SK-N-SH (cell line): ENCODE data around the gene GCH1. TPM values are rescaled to one million over a fixed set of nuclear protein-coding genes. Genes with fewer than 3 reads are reported as not detected.

Experiments used
- CTCF ChIA-PET: fragments of 300-600, 350-600 bp; formaldehyde crosslinking; extraction: SDS; loops from one replicate; lab custom pipeline; 2021; lab: Yijun Ruan, JAX
- POLR2A ChIA-PET: fragments of 350-600 bp; sonication (Branson Sonifier 250); formaldehyde crosslinking; extraction: SDS; loops from one replicate; lab custom pipeline; 2020; ENCODE audit warnings: antibody characterized with exemption, inconsistent platforms; lab: Yijun Ruan, JAX
- DNase-seq: peaks from one replicate; pipeline ENCODE4 v3.0.0; 2012
- H2AFZ ChIP-seq: fragments of 200-600 bp; sonication (generic); 2 replicates; pipeline ENCODE4 v1.8.1; 2016; ENCODE audit warnings: antibody characterized with exemption, mild to moderate bottlenecking, low read depth
- H3F3A ChIP-seq: fragments of 200-600 bp; sonication (generic); replicated peaks from 2 replicates; pipeline ENCODE3; 2016; ENCODE audit warnings: antibody characterized with exemption, mild to moderate bottlenecking; ENCODE audit not compliant: insufficient read depth
- H3K27ac ChIP-seq, 2 experiments: fragments of 200-500 bp in 1 of 2; fragments of 200-600 bp in 1 of 2; sonication (Bioruptor generic) in 1 of 2; sonication (generic), shearing (Covaris generic) in 1 of 2; 2 replicates each; pipeline versions ENCODE4 v1.5.1 to v1.6.1; 2014 to 2016; ENCODE audit warnings: low read depth in 2 of 2, inconsistent platforms in 1 of 2, low read length in 1 of 2, mild to moderate bottlenecking in 1 of 2, mixed read lengths in 1 of 2
- H3K27me3 ChIP-seq: fragments of 200-600 bp; sonication (generic), shearing (Covaris generic); 2 replicates; pipeline ENCODE4 v1.6.1; 2016; ENCODE audit warnings: mixed run types; ENCODE audit not compliant: insufficient read depth
- H3K36me3 ChIP-seq, 2 experiments: fragments of 200-500 bp in 1 of 2; fragments of 200-600 bp in 1 of 2; sonication (Bioruptor generic) in 1 of 2; sonication (generic) in 1 of 2; replicated peaks in 1 of 2; 2 replicates each; pipeline versions ENCODE3 to v1.5.1; 2014 to 2016; ENCODE audit warnings: low read length in 1 of 2, mild to moderate bottlenecking in 1 of 2; ENCODE audit not compliant: insufficient read depth in 2 of 2, control insufficient read depth in 1 of 2
- H3K4me1 ChIP-seq, 2 experiments: fragments of 200-500 bp in 1 of 2; fragments of 200-600 bp in 1 of 2; sonication (Bioruptor generic) in 1 of 2; sonication (generic), shearing (Covaris generic) in 1 of 2; 2 replicates each; pipeline versions ENCODE4 v1.5.1 to v1.6.1; 2014 to 2016; ENCODE audit warnings: low read depth in 1 of 2, low read length in 1 of 2, mixed run types in 1 of 2; ENCODE audit not compliant: insufficient read depth in 2 of 2, control insufficient read depth in 1 of 2
- H3K4me2 ChIP-seq: fragments of 200-600 bp; sonication (generic), shearing (Covaris generic); 2 replicates; pipeline ENCODE4 v1.6.1; 2017; ENCODE audit warnings: mixed run types
- H3K4me3 ChIP-seq, 2 experiments: fragments of 200-500 bp in 1 of 2; fragments of 200-600 bp in 1 of 2; sonication (Bioruptor generic) in 1 of 2; sonication (generic), shearing (Covaris generic) in 1 of 2; 2 replicates each; pipeline versions ENCODE4 v1.5.1 to v1.8.1; 2014 to 2016; ENCODE audit warnings: low read depth in 2 of 2, inconsistent platforms in 1 of 2, low read length in 1 of 2, mild to moderate bottlenecking in 1 of 2, mixed read lengths in 1 of 2, moderate library complexity in 1 of 2
- H3K79me2 ChIP-seq: fragments of 200-600 bp; sonication (generic); 2 replicates; pipeline ENCODE4 v1.8.1; 2017; ENCODE audit warnings: mild to moderate bottlenecking; ENCODE audit not compliant: insufficient read depth
- H3K9ac ChIP-seq: fragments of 200-600 bp; sonication (generic); 2 replicates; pipeline ENCODE4 v1.6.1; 2017; ENCODE audit warnings: mixed run types
- H3K9me2 ChIP-seq: fragments of 200-600 bp; sonication (generic); 2 replicates; pipeline ENCODE4 v1.6.1; 2017; ENCODE audit warnings: mixed run types
- H3K9me3 ChIP-seq: fragments of 200-600 bp; sonication (generic); 2 replicates; pipeline ENCODE4 v1.6.1; 2017; ENCODE audit warnings: mixed run types, mild to moderate bottlenecking, moderate library complexity
- H4K20me1 ChIP-seq: fragments of 200-600 bp; sonication (generic); 2 replicates; pipeline ENCODE4 v1.6.1; 2017; ENCODE audit warnings: mild to moderate bottlenecking, mixed run types; ENCODE audit not compliant: insufficient read depth
- CTCF ChIP-seq: fragments of 200-600 bp; sonication (generic); IDR thresholded peaks from 2 replicates; pipeline ENCODE4 v1.6.1; 2017; ENCODE audit warnings: antibody characterized with exemption, mild to moderate bottlenecking, moderate library complexity
- ELF1 ChIP-seq: IDR thresholded peaks from 2 replicates; pipeline ENCODE4 v1.4.0; 2012
- EP300 ChIP-seq, 2 experiments: IDR thresholded peaks; 2 replicates each; pipeline versions ENCODE4 v1.4.0 to v1.6.1; 2012; ENCODE audit warnings: borderline replicate concordance in 1 of 2, low read depth in 1 of 2, low read length in 1 of 2
- EZH2phosphoT487 ChIP-seq: fragments of 200-600 bp; sonication (generic); IDR thresholded peaks from 2 replicates; pipeline ENCODE4 v1.6.1; 2017; ENCODE audit warnings: low read depth, mixed run types, mild to moderate bottlenecking, antibody characterized with exemption, moderate library complexity, borderline replicate concordance
- FOXM1 ChIP-seq: IDR thresholded peaks from 2 replicates; pipeline ENCODE4 v1.4.0; 2012; ENCODE audit warnings: low read depth, mild to moderate bottlenecking
- MEF2A ChIP-seq: IDR thresholded peaks from 2 replicates; pipeline ENCODE4 v1.4.0; 2012; ENCODE audit warnings: low read depth, borderline replicate concordance
- MXI1 ChIP-seq: IDR thresholded peaks from 2 replicates; pipeline ENCODE4 v1.6.1; 2012; ENCODE audit warnings: mild to moderate bottlenecking, low read depth, low read length, improper control_type of control experiment
- NFIC ChIP-seq: IDR thresholded peaks from 2 replicates; pipeline ENCODE4 v1.4.0; 2012; ENCODE audit warnings: borderline replicate concordance
- POLR2AphosphoS5 ChIP-seq: IDR thresholded peaks from 2 replicates; pipeline ENCODE4 v1.6.1; 2012; ENCODE audit warnings: low read depth, low read length
- RAD21 ChIP-seq: IDR thresholded peaks from 2 replicates; pipeline ENCODE4 v1.6.1; 2012; ENCODE audit warnings: mild to moderate bottlenecking, low read length
- RCOR1 ChIP-seq: fragments of 150-350 bp; IDR thresholded peaks from 2 replicates; pipeline ENCODE4 v1.6.1; 2017; ENCODE audit warnings: antibody characterized with exemption, low read length
- RFX5 ChIP-seq: IDR thresholded peaks from 2 replicates; pipeline ENCODE4 v1.6.1; 2012; ENCODE audit warnings: mild to moderate bottlenecking, improper control_type of control experiment, low read length
- RXRA ChIP-seq: IDR thresholded peaks from 2 replicates; pipeline ENCODE4 v1.4.0; 2012; ENCODE audit warnings: low read depth, mild to moderate bottlenecking, borderline replicate concordance
- SIN3A ChIP-seq: IDR thresholded peaks from 2 replicates; pipeline ENCODE4 v1.6.1; 2012; ENCODE audit warnings: low read depth, mild to moderate bottlenecking, low read length, moderate library complexity, borderline replicate concordance
- SMC3 ChIP-seq: IDR thresholded peaks from 2 replicates; pipeline ENCODE4 v1.6.1; 2012; ENCODE audit warnings: low read depth, low read length, improper control_type of control experiment
- TAF1 ChIP-seq: IDR thresholded peaks from 2 replicates; pipeline ENCODE4 v1.6.1; 2012; ENCODE audit warnings: low read depth, mild to moderate bottlenecking, low read length, moderate library complexity, borderline replicate concordance
- TCF12 ChIP-seq: IDR thresholded peaks from 2 replicates; pipeline ENCODE4 v1.4.0; 2012
- USF2 ChIP-seq: fragments of 150-350 bp; IDR thresholded peaks from 2 replicates; pipeline ENCODE4 v1.6.1; 2017; ENCODE audit warnings: antibody characterized with exemption, low read length, low read depth, borderline replicate concordance
- YY1 ChIP-seq: IDR thresholded peaks from 2 replicates; pipeline ENCODE4 v1.4.0; 2012; ENCODE audit warnings: low read depth, mild to moderate bottlenecking
- WGBS: methylation state at CpG from one replicate; pipeline ENCODE4 v1.1.6; 2017; ENCODE audit warnings: low lambda C conversion rate; 5-methylcytosine and 5-hydroxymethylcytosine counted together
- polyA plus RNA-seq, 3 experiments: library from polyadenylated mRNA; depleted of rRNA; stranded (reverse); fragments of >200 nt; gene quantifications; 2 replicates each; pipeline ENCODE4 v1.2.3, GENCODE V29; 2012
- TF ChIP-seq, protein P1 (sequence below): IDR thresholded peaks from 2 replicates; pipeline ENCODE4 v1.4.0; 2012; ENCODE audit warnings: low read depth

GCH1 gene
- polyA plus RNA-seq, 1 of the 3 experiments (the other 2 are of a cell fraction) = 2.2 TPM

GRCh38 chr14:54805445-54806322, 96.9 kb downstream of the GCH1 start:
- H3K4me1 ChIP-seq = peaks cover 0 to 57% of the 10 kb centered on the region in 2 experiments; a peak in 2 of 4 replicates
- H4K20me1 ChIP-seq = no peaks in the 10 kb centered on the region
- H2AFZ ChIP-seq = peak overlapping the region; percentile 30; the same call in 1 of the 2 replicates
- no peaks in the 10 kb centered on the region for H3K9me2 ChIP-seq
- H3K9ac ChIP-seq = no peak overlapping the region
- H3K27ac ChIP-seq = peak overlapping the region in 1 of 2 experiments; percentile 29; a peak in 1 of 4 replicates
- 48% methylated on average over 23 of the region's 23 CpGs for WGBS
- no peaks in the 10 kb centered on the region for H3K9me3 ChIP-seq
- no peaks in the 10 kb centered on the region for H3K27me3 ChIP-seq
- no peaks in the 10 kb centered on the region for H3K36me3 ChIP-seq
- POLR2A ChIA-PET = interaction anchor here (0.7 to 1.5 kb wide), 3 partner anchors 13 to 76 kb away, joined by 3 to 5 read pairs (median 3); no protein-coding TSS in a partner anchor
- TF ChIP-seq POLR2AphosphoS5 = no peak
- TF ChIP-seq RCOR1 = 0 out of 2 replicates have a peak, but pooled peaks have one; percentile 28
- TF ChIP-seq, protein P1, sequence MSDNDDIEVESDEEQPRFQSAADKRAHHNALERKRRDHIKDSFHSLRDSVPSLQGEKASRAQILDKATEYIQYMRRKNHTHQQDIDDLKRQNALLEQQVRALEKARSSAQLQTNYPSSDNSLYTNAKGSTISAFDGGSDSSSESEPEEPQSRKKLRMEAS = 0 out of 2 replicates have a peak, but pooled peaks have one; percentile 25
- no peak for TF ChIP-seq ELF1
- TF ChIP-seq MXI1 = peak; percentile 72; the same call in 1 of the 2 replicates
- TF ChIP-seq EZH2phosphoT487 = no peak
- TF ChIP-seq RFX5 = no peak
- TF ChIP-seq EP300 (IDR thresholded peaks at IDR 0.05; ENCODE audit: borderline replicate concordance in 1 of 2, low read depth in 1 of 2, low read length in 1 of 2) = no peak
- TF ChIP-seq FOXM1 = no peak
- no peak for TF ChIP-seq SIN3A
- TF ChIP-seq SMC3 = peak; percentile 94
- no peak for TF ChIP-seq YY1
- TF ChIP-seq NFIC = no peak; the same call in 1 of the 2 replicates
- TF ChIP-seq RAD21 = peak; percentile 85
- TF ChIP-seq USF2 = no peak
- peak; percentile 90 for TF ChIP-seq CTCF
- no peak for TF ChIP-seq TCF12
- TF ChIP-seq MEF2A = no peak
- no peak for TF ChIP-seq TAF1
- TF ChIP-seq RXRA = no peak
- peak overlapping the region in 1 of 2 experiments; percentile 45; a peak in 1 of 4 replicates for H3K4me3 ChIP-seq
- H3K79me2 ChIP-seq = no peaks in the 10 kb centered on the region
- no peaks in the 10 kb centered on the region for H3F3A ChIP-seq
- CTCF ChIA-PET = interaction anchor here (0.6 to 8.4 kb wide), 38 partner anchors 9 to 248 kb away, joined by 3 to 71 read pairs (median 4); partner anchors contain the start of genes GCH1 and SAMD4A
- DNase-seq = peak; percentile 80
- H3K4me2 ChIP-seq = 0 out of 2 replicates have a peak overlapping the region, but pooled peaks have one; percentile 27
